Measurements from ENCODE around the gene SYNDIG1.
"Not testable (repeated sequence)": the region's sequence is repeated elsewhere in the genome, so short reads cannot be mapped to it uniquely, and the experiment has no call there.

SYNDIG1 gene

DNA sequence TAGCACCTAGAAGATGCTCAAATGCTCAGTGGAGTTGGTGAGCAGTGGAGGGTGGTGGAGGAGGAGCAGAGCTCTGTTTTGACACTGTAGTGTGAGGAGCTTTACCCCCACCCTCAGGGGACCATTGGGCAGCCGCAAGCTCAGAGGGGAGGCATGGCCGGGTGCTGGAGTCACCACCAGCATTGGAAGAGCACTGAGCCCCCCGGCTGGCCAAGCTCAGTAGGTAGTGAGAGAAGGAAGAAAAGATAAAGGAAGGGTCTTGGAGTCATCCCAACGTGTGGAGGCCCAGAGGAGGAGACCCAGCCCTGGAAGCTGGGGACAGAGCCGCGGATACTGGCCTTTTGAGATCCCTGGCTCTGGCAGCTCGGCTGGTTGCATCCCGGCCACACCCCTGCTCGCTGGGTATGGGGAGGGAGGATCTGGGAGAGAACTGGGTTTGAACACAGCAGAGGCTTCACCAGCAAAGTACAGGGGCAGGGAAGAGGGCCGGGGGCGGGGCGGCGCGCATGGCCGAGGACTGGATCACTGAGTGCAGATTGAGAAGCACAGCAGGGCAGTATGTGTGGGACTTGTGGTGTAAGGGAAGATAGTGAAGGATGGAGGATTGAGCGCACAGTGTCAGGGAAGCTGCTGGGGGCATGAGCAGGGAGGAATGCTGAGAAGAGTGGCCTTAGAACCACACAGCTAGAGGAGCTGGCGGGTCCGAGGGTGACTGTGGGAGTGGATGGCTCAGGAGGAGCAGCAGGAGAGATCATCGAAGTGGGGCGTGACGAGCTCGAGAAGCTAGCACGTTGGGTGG lies 24.4 kb downstream of the SYNDIG1 start:
- DNase-seq: no peak

DNA sequence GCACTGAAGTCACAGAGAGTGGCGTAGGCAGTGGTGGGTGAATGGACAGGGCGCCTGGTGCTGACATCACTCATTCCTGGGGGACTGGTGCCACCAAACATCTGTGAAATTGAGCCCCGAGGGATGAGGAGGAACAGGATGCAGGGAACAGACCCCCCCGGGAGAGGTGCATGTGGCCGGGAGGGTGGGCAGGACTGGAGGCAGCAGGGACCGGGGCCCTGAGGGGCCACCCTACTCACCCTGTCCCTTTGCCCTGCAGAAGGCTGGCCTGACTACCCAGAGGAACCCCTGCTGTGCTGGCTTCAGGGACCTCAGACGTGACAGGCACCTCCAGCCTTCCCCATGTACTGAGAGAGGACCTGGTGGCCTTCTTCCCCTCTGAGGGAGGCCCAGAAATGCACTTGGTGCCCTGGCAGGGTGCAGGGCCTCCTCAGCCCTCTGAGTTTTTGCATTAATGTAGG lies 25.1 kb downstream of the SYNDIG1 start:
- DNase-seq: no peak

DNA sequence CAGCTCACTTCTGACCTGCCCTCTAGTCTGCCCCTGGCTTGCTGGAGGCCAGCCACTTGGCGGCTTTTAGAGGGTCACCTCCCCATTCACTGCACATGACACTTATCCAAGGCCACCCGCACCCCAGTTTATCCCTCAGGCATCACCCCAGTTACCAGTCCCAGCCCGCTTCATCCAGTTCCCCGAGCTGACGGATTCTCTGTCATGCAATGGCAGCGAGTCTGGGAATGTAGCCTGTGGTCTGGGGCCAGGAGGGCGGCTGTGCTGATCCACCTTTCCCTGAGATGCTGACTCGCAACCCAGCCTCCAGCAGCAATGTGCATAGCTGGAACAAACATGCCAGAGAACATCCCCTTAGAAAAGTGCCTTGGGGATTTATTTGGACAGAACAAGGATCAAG lies 25.8 kb downstream of the SYNDIG1 start:
- DNase-seq: no peak

DNA sequence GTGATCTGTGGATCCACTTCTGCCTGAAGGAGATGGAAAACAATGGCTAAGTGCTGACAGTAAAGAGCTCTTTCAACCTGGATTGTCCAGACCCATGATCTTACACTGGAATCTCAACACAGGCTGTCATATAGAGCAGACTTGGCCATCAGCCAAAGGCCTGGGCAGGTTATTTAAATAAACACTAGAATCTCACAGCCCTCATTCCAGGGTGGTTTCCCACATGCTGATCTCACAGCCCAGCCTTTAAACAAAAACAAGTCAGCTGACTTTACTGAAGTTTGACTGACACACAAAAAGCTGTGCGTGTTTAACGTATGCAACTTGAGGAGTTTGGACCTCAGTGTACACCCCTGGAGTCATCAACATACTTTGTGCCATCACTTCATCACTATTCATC lies 28.4 kb downstream of the SYNDIG1 start:
- DNase-seq: peak; percentile 92

DNA sequence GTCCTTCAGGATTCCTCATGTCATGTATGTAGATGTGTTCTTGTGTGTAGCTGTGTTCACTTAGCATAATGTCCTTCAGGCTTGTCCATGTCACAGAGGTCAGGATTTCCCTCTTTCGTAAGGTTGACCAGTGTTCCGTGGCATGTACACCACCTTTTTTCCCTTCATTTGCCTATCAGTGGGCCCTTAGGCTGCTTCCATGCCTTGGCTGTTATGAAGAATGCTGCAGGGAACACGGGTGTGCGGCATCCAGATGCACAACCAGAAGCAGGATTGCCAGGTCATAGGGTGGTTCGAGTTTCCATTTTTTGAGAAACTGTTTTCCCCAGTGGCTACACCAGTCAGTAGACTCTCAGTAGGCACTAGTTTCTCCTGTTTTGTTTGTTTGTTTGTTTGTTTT lies 29.2 kb downstream of the SYNDIG1 start:
- DNase-seq: no peak

DNA sequence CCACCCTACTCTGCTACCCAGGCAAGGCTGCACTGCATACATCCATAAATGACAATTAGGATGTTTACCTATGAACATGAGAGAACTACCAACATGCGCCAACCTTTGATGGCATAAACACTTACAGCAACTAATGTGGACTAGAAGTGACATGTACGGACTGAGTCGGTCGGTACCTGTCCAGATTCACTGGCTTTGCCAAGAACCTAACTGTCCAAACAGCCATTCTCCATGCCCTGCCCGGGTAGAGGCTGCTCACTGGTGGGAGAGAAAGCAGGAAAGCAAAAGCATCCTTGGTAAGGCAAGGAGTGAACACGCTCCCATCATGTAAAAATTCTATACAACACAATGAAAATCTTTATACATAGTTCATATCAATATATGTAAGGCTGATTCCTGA lies 30.0 kb downstream of the SYNDIG1 start:
- DNase-seq: no peak

DNA sequence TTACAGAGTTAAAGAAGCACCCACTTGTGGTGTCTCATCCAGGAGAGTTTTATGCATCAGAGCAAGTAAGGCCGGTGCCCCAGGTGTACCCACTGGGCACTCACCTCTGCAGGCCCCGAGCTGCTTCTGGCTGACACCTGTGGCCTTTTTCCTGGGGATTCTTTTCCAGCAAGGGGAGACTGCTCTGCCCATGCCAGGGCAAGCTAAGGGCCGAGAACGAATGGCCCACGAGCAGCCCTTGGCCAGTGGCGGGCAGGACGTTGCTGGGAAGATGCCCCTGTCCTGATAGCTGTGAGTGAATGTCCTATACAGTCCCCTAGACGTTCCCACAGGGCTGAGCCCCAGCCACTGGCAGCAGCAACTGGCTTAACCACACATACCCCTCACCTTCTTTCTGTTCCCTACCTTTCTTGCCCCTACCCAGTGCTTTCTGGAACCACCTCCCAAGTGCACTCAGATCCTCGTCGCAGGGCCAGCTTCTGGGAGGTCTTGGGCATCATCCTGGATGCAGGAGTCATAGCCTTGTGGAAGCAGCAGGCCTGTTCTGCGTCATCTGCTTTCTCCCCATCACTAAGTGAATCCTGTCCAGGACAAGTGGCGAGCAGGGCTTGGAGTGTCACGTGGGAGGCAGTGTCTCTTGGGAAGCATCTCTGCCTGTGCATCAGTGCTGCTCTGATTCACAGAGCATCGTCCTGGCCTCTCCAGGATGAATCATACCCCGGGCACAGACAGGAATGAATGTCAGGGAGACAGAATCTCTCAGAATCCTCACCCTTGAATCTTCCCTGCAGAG lies 32.5 kb downstream of the SYNDIG1 start:
- DNase-seq: no peak

DNA sequence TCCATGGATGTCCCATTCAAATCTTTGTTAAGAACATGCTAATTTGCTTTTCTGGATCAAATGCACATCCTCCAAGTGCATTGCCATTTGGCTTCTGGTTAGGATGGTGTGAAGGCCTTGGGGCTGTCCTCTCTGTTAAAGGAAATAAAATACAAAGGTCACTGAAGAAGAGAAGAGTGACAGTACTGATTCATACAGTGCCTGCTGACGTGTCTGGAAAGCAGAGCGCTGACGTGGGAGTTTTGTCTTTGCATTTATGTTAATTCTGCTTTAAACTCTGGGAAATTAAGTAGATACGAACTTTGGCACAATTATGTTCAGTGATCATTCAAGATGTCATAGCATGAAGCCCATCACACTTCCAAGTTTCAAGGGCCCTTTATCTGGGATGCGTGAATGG lies 33.2 kb downstream of the SYNDIG1 start:
- no peak for DNase-seq

DNA sequence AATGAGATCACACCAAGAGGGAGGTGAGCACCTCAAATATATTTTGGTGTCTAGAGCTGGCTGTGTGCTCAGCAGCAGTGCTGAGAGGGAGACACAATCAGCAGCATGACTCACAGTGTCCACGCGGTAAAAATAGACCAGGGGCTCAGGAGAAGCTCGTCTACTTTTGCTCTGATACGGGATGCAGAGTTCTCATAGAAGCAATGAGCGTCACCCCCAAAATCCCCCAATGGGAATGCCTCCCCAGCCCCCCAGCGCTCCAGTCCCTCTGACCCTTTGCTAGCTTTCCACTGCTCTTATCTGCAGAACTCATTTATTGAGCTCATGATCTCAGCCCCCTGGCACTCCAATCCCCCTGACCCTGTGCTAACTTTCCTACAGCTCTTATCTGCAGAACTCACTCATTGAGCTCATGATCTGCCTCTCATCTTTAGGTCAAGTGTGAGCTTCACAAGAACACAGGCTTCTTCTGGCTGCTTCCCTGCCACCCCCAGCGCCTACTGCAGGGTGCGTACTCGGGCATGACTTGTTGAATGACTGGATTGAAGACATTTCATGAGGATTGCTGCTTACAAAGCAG lies 34.0 kb downstream of the SYNDIG1 start:
- DNase-seq: no peak

DNA sequence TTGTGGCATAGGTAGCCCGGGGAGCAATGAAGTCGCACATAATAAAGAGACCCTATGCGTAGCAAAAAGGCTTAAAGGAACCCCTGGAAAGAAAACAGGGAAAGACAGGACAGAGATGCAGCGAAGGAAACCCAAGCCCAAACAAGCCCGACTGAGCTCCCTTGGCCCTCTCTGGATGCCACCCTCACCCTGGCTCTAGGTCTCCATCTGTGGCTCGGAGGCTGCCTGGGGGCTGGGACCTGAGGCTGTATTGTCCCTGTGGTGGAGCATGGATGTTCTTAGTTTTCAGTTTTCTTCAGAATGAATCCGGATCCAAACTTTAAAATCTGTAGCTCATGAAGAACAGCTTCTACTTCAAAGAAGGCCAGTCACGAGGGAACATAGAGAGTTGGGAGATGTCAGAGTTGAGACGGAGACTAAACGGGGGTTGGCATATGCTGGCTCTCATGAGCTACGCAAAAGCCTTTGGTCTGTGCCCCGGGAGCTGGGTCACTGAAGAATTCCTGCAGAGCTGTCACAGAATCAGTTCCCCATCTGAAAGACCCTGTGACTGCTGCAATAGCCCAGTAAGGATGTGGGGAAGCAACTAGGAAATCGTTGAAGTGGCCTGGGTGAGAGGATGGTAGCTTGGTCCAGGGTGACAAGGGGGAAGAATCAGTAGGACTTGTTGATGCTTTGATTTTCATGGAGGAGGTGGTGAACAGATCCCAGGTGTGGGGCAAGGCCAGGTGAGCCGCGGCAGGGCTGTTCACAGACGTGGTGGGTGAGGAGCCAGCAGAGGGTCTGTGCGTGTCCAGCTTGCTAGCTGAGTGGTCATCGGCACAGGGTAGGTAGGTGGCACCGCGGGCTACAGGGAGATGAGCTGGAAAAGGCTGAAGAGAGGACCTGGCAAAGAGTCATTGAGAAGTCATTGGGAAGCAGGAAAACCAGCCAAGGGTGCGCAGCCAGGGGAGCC lies 35.2 kb downstream of the SYNDIG1 start:
- no peak for DNase-seq

DNA sequence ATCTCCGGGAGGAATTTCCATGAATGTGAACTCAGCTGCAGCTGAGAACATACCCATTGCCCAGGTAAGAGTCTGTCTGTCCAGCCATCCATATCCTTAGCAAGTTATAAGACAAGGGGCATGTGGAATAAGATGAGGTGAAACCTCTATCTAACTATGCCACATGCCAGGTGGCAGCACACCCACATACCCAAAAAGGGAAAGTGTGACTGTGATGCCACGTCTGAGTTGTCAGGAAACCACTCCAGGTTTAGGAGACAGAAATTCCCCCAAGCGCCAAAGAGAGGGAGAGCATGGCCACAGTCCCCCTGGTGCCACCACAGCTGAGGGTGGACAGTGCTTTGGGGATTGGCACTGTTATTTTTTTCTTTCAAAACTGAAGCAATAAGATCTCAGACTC lies 36.7 kb downstream of the SYNDIG1 start:
- no peak for DNase-seq

DNA sequence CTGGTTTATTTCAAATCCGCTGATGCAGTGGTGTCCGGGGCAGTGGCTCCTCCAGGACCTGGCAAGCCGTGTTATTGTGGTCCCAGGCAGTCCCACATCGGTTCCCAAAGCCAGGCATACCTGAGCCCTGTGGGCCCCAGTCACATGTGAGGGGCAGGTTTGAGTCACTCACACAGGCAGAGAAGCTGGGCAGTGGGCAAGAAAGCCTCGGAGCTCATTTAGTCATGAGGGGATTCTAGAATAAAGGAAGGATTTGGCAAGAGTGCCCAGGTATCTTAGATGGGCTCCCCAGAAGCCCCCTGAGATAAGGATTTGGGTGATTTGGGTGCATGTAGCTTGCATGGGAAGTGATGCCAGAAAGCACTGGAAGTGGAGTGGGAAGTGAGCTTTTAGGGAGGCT lies 37.3 kb downstream of the SYNDIG1 start:
- no peak for DNase-seq

DNA sequence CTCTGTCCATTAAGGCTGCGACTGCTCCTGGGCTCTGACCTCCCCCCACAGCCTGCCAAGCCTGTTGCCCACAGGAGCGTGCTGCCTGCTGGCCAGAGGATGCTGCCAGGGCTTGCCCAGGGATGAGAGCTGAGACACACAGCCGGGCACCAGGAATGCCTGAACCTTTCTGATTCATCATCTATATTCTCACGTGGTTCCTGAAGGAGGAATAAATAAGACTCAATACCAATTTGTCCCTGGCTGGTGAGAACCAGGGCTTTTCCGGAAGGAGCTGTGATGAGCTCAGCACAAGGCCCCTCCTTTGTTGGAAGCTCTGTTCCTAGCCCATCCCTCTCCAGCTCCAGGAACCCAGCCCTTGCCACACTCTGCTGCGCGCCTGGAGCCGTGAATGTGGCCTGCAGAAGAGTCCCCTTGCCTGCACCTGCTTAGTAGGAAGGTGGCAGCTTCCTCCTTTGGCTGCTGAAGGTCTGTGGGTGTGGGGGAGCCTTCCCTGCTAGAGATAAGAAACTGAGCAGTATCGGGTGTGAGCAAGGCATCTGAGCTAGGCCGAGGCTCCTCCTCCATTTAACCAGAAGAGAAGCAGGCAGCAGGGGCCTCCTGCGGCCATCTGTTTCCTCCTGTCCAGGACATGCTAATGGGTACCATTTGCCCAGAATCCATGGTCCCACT lies 37.9 kb downstream of the SYNDIG1 start:
- no peak for DNase-seq

DNA sequence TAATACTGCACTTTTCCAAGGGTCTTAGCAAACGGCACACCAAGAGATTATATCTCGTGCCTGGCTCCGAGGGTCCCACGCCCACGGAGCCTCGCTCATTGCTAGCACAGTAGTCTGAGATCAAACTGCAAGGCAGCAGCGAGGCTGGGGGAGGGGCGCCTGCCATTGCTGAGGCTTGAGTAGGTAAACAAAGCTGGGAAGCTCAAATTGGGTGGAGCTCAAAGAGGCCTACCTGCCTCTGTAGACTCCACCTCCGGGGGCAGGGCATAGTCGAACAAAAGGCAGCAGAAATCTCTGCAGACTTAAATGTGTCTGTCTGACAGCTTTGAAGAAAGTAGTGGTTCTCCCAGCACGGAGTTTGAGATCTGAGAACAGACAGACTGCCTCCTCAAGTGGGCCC lies 43.0 kb downstream of the SYNDIG1 start:
- DNase-seq: not testable (repeated sequence)

DNA sequence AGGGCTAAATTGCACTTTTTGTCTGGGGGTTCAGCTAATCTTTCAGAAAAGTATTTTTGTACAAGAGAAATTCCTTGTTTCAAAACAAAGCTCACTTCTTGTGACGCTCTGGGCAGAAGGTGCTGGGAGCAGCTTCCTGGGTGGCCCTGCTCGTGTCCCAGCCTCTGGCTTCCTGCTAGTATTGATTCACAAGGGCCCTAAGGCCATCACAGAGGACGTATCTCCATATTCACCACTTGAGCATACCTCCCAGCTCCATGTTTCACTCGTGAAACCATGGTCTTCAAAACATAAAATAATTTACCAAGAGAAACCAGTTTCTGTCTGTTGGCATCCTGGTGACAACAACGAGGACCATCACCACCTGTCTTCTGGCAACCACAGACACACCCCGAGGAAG lies 49.1 kb downstream of the SYNDIG1 start:
- no peak for DNase-seq

DNA sequence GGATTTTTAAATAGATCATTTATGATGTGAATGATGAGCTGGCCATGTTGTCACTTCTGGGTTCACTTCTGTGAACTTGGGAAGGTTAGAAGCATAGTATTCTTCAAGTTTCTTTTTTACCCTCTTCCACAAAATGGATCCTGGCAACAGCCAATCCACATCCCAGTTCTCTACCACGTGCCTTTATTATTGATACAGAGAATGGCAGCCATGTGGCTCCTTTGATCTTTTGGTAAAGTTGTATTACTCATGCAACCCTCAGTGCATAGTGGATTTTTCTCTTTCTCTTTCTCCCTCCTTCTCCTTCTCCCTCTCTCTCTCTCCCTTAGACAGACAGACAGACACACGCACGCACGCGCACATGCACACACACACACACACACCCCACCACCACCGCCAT lies 50.0 kb downstream of the SYNDIG1 start:
- no peak for DNase-seq

DNA sequence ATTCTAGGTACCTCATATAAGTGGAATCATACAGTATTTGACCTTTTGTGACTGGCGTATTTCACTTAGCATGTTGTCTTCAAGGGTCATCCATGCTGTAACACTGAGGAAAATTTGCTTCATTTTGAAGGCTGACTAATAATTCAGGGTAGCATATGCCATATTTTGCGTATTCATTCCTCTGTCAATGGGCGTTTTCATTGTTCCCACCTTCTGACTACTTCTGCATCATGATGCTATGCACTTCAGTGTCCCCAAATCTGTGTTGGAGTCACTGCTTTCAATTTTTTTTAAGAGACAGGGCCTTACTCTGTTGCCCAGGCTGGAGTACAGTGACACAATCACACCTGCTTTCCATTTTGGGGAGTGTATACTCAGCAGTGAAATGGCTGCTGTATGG lies 51.6 kb downstream of the SYNDIG1 start:
- DNase-seq: no peak

DNA sequence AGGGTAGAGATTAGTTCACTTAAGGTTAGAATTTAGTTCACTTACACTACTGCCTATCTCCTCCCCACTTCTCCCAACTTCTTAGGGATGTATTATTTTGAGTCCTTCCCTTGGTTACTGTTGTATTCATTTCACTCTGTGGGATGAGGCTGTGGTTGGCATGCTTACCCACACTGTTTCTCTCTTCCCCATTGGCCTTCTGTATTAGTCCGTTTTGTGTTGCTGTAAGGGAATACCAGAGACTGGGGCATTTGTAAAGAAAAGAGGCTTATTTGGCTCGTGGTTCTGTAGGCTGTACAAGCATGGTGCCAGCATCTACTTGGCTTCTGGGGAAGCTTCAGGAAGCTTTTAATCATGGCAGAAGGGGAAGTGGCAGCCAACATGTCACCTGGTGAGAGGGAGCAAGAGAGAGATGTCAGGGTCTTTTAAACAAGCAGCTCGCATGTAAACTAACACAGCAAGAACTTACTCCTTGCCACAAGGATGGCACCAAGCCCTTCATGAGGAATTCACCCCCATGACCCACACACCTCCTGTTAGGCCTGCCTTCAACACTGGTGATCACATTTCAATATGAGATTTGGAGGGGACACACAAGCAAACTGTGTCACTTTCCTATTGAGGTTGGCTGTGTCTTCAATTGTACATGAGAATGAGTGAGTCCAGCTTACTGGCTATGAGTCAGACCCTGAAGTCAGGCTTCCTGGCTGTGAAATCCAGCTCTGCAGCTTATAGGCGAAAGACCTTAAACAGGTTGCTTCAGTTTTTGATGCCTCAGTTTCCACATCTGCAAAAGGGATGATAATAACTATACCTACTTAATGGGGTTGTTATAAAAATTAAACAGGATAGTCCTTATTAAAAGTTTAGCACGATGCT lies 53.3 kb downstream of the SYNDIG1 start:
- DNase-seq: no peak

DNA sequence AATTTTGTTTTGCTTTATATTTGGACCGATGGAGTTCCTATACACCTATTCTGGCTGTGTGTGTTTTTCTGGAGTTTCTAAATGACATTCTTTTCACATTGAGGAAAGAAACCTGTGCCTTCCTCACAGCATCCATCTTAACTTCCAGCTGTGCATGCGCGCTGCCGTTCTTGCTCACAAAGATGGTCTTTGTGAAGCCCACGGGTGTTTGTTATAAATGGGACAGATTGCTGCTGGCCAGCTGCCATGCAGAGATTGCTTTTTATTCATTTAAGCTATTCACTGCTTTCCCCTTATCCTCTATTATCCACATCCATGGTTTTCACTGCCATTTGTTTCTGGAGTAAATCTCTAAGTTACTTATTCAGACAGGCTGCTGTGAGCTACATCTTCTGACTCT lies 54.2 kb downstream of the SYNDIG1 start:
- no peak for DNase-seq

DNA sequence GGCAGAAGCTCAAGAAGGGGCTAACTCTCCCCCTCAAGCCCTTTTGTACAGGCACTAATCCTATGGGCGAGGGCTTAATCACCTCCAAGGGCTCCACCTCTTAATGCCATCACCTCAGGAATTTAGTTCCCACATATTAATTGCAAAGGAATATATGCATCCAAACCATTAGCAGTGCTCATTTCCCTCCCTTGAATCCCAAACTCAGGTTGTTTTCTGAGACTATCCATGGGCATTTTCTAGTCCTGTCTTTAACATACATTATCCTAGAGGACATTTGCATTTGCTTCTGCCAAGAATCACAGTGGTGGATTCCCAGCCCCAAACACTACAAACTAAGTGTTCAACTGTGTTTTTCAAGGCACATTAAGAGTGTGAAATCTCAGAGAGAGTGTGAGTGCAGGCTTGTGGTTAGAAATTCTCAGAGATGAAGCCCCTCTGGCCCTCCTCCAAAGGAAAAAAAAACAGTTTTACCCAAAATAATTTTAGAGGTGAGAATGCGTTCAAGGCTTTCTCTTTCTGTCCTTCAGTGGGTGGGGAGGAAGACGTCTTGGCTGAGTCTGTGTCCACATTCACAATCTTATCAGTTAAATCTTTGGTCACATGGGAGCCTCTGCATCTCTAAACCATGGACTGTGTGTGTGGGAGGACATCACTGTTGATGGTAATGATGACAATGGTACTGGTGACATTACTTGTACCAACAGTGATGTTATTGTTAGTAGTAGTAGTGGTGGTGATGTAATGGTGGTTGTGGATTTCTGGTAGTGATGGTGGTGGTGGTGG lies 59.3 kb downstream of the SYNDIG1 start:
- no peak for DNase-seq

Data from NCI-H1105 treated with DMSO at 0.1 percent for 48 hours (cell line).